IgD-negative memory B cell (primary cell): ENCODE data around the gene FGF2. TPM values are rescaled to one million over a fixed set of nuclear protein-coding genes. Genes with fewer than 3 reads are reported as not detected.
"Not testable (repeated sequence)": the region's sequence is repeated elsewhere in the genome, so short reads cannot be mapped to it uniquely, and the experiment has no call there.

Experiments
- H3K27ac Mint-ChIP-seq, 3 donors: one replicate each; pipeline ENCODE4 v1.8.0; 2020 to 2022; ENCODE audit warnings: mild to moderate bottlenecking in 3 of 3, mixed read lengths in 3 of 3, moderate library complexity in 1 of 3
- H3K27me3 Mint-ChIP-seq: one replicate; pipeline ENCODE4 v1.8.0; 2021; ENCODE audit warnings: mixed read lengths
- H3K36me3 Mint-ChIP-seq: one replicate; pipeline ENCODE4 v1.8.0; 2020; ENCODE audit warnings: mild to moderate bottlenecking, mixed read lengths
- H3K4me1 Mint-ChIP-seq, 3 donors: one replicate each; pipeline ENCODE4 v1.8.0; 2020 to 2022; ENCODE audit warnings: mixed read lengths in 3 of 3, mild to moderate bottlenecking in 1 of 3
- H3K4me3 Mint-ChIP-seq, 4 donors: one replicate each; pipeline ENCODE4 v1.8.0; 2020 to 2022; ENCODE audit warnings: mild to moderate bottlenecking in 4 of 4, mixed read lengths in 4 of 4, moderate library complexity in 3 of 4
- H3K9me3 Mint-ChIP-seq, 3 donors: one replicate each; pipeline ENCODE4 v1.8.0; 2020 to 2021; ENCODE audit warnings: mixed read lengths in 3 of 3, mild to moderate bottlenecking in 1 of 3
- polyA plus RNA-seq: library from polyadenylated mRNA; unstranded; fragments of 300-500 nt; fragmentation: Illumina TruSeq; gene quantifications from one replicate; pipeline ENCODE4 v1.2.3, GENCODE V29; 2021

FGF2 gene
- polyA plus RNA-seq, 1 donor from 2014 or later: not detected

DNA sequence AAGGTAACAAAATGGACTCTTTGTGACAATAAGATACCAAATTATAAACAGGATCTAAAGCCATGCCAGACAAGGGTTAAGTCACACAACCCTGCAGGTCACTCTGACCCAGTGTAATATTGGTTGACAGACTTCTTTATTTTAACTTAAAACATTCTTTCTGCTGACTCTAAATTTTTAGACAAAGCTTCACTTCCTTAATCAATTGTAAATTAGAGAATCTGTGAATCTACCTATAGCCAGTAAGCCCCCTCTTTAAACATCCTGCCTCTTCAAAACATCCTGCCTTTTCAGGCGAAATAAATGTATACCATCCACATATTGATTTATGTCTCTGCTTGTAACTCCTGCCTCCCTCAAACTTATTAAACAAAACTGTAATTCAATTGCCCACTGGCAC lies 81.6 kb downstream of the FGF2 start:
- no peak overlapping the region for H3K4me3 Mint-ChIP-seq
- no peaks in the 10 kb centered on the region for H3K4me1 Mint-ChIP-seq
- H3K27ac Mint-ChIP-seq: no peak overlapping the region
- no peaks in the 10 kb centered on the region for H3K9me3 Mint-ChIP-seq
- no peaks in the 10 kb centered on the region for H3K27me3 Mint-ChIP-seq
- H3K36me3 Mint-ChIP-seq: peaks cover 8% of the 10 kb centered on the region

DNA sequence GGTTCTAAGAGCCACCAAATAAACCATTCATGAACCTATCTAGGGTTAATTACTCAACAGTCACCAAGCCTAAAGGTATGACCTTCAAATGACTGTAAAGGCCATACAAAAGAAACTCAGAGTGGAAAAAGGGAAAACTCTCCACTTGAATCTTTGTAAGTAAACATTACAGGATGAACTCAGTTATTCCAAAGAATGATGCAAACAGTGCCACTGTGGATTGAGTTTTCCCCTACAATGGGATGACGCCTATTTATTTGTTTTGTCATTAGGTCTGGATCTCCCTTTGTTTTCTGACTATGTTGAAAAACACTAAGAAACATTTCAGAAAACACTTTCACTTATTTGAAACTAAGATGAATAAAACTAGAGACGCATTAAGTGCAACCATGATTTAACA lies 83.1 kb downstream of the FGF2 start:
- Mint-ChIP-seq H3K36me3 (peaks cover 5% of the 10 kb centered on the region), H3K9me3 (no peaks in the 10 kb centered on the region), H3K4me3 (no peak overlapping the region), H3K4me1 (no peaks in the 10 kb centered on the region), H3K27ac (no peak overlapping the region), H3K27me3 (no peaks in the 10 kb centered on the region)

DNA sequence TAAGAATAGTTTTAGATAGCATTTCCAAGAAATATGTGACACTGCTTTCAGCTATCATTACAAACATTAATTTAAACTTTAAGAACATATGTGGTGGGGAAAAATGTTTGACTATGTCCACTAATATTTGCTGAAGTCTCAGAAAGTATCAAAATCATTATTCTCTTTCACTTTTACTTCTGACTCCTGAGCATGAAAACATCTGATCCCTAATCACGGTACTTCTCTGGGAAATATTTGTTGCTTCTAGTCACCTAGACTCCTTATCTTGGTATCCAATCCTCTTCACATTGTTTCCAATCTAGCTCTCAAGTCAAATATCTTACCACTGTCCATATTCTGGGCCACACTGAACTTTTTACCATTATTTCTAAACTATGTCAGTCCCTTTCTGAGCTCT lies 85.0 kb downstream of the FGF2 start:
- H3K4me1 Mint-ChIP-seq: no peaks in the 10 kb centered on the region
- H3K36me3 Mint-ChIP-seq: peaks cover 5% of the 10 kb centered on the region
- no peaks in the 10 kb centered on the region for H3K9me3 Mint-ChIP-seq
- H3K27me3 Mint-ChIP-seq: no peaks in the 10 kb centered on the region
- peak overlapping the region in 1 of 3 donors; percentile 83 for H3K27ac Mint-ChIP-seq
- no peak overlapping the region for H3K4me3 Mint-ChIP-seq

DNA sequence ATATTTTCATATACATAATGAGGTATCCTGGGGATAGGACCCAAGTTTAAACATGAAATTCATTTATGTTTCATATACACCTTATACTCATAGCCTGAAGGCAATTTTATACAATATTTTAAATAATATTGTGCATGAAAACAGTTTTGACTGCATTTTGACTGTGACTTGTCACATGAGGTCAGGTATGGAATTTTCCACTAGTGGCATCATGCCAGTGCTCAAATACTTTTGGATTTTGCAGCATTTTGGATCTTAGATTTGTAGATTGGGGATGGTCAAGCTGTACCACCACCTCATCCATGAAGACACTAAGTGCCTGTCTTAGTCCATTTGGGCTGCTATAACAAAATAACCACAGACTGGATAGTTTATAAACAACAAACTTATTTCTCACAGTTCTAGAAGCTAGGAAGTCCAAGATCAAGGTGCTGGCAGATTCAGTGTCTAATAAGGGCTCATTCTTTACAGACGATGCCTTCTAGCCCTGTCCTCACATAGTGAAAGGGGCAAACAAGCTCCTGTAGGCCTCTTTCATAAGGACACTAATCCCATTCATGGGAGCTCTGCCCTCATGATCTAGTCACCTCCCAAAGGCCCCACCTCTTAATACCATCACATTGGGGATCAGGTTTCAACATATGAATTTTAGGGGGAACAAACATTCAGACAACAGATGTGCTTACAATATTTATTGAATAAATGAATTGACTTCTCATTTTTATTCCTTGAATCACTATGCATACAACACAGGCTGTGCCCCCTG lies 86.4 kb downstream of the FGF2 start:
- Mint-ChIP-seq H3K4me1 (no peaks in the 10 kb centered on the region), H3K9me3 (no peaks in the 10 kb centered on the region), H3K36me3 (peaks cover 4% of the 10 kb centered on the region), H3K4me3 (no peak overlapping the region), H3K27ac (no peak overlapping the region), H3K27me3 (no peaks in the 10 kb centered on the region)

DNA sequence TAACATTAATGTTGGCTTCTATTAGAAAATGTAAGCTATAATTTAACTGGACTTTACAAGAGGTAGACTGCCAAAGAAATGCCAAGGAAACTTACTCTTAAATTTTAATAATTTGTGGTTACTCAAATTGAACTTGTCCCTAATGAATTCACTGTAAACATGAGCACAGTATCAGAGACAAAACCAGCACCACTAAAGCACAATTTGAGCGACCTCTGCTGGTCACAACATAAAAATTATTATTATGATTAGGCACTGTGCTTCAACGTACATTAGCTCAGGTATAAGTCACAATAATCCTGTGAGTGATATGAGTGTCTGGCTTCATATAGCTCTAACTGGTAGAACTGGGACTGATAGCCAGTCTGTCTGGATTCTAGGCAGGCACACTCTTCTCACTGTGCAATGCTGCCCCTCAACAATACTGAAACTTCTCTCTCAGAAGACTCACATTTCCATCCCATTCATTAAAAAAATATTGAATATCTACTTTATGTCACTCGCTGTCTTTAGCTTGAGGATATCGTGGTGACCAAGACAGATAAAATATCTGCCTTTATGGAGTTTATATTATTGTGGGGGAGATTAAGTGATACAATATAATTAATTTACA lies 87.8 kb downstream of the FGF2 start:
- no peaks in the 10 kb centered on the region for H3K4me1 Mint-ChIP-seq
- H3K4me3 Mint-ChIP-seq: no peak overlapping the region
- H3K27ac Mint-ChIP-seq: no peak overlapping the region
- no peaks in the 10 kb centered on the region for H3K9me3 Mint-ChIP-seq
- no peaks in the 10 kb centered on the region for H3K36me3 Mint-ChIP-seq
- H3K27me3 Mint-ChIP-seq: no peaks in the 10 kb centered on the region

DNA sequence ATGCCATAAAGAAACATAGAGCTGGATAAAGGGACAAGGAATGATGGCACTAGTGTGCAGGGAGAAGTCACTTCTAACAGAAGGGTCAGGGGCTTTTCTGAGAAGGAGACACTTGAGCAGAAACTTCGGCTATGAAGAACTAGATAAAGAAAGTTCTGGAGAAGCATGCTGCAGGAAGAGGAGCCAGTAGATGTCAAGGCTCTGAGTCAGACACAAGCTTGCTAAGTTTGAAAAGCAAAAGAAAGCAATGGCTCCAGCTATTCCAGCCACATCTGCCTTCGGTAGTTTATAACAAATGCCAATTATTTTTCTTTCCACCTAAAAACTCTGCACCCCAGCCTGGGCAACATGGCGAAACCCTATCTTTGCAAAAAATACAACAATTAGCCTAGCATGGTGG lies 88.3 kb downstream of the FGF2 start:
- Mint-ChIP-seq H3K27me3 (no peaks in the 10 kb centered on the region), H3K4me3 (no peak overlapping the region), H3K4me1 (no peaks in the 10 kb centered on the region), H3K36me3 (no peaks in the 10 kb centered on the region), H3K27ac (no peak overlapping the region), H3K9me3 (no peaks in the 10 kb centered on the region)

DNA sequence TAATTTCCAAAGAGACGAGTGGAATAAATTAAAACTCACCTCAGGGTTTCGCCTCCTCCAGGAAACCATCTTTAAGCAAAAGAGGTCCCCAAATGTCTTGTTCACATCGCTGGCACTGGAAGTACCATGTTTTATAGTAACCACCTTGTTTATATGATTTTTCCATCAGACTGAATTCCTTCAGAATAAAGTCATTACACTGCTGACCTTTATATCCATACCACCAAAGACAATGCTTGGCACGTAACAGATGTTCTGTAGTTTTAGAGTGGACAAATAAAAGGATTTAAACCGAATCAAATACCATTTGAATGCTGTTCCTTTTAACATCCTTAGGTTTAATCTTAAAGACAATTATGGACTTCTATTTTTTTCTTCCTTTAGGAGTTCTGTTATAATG lies 91.1 kb downstream of the FGF2 start:
- Mint-ChIP-seq H3K4me1 (peaks cover 0 to 3% (median 3%) of the 10 kb centered on the region in 3 donors), H3K36me3 (no peaks in the 10 kb centered on the region), H3K9me3 (no peaks in the 10 kb centered on the region), H3K27me3 (no peaks in the 10 kb centered on the region), H3K27ac (no peak overlapping the region), H3K4me3 (no peak overlapping the region)

DNA sequence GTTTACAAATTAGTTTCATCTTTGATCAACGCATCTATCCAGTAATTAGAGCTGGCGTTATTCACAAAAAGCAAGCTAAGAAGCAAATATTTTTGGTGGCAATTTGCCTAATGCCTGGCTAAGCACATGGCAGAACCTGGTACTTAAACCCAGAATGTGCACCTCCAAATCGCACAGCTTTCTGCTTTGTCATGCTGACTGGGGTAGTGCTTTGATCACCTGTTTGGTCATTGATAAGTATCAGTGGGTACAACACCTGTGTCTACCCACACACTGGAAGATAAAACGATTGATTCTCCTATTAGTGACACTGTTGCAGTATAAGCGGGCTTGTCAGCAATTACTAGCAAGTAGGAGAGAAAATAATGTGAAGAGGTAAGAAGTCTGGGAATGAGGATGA lies 93.8 kb downstream of the FGF2 start:
- no peak overlapping the region for H3K27ac Mint-ChIP-seq
- no peak overlapping the region for H3K4me3 Mint-ChIP-seq
- no peaks in the 10 kb centered on the region for H3K27me3 Mint-ChIP-seq
- peaks cover 3 to 10% (median 8%) of the 10 kb centered on the region in 3 donors for H3K4me1 Mint-ChIP-seq
- no peaks in the 10 kb centered on the region for H3K36me3 Mint-ChIP-seq
- no peaks in the 10 kb centered on the region for H3K9me3 Mint-ChIP-seq

DNA sequence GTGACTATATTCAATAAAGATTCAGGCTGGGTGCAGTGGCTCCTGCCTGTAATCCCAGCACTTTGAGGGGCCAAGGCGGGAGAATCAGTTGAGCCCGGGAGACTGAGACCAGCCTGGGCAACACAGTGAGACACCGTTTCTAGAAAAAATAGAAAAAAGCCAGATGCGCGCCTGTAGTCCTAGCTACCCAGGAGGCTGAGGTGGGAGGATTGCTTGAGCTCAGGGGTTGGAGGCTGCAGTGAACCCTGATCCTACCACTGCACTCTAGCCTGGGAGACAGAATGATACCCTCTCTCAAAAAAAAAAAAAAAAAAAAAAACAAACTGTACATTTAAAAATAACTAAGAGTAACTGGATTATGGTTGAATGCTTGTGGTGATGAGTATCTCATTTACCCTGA lies 94.7 kb downstream of the FGF2 start:
- peaks cover 3 to 10% (median 8%) of the 10 kb centered on the region in 3 donors for H3K4me1 Mint-ChIP-seq
- no peaks in the 10 kb centered on the region for H3K9me3 Mint-ChIP-seq
- no peaks in the 10 kb centered on the region for H3K27me3 Mint-ChIP-seq
- H3K4me3 Mint-ChIP-seq: peak overlapping the region in 3 of 4 donors; percentile 83 to 100 (median 99)
- no peak overlapping the region for H3K27ac Mint-ChIP-seq
- H3K36me3 Mint-ChIP-seq: no peaks in the 10 kb centered on the region

DNA sequence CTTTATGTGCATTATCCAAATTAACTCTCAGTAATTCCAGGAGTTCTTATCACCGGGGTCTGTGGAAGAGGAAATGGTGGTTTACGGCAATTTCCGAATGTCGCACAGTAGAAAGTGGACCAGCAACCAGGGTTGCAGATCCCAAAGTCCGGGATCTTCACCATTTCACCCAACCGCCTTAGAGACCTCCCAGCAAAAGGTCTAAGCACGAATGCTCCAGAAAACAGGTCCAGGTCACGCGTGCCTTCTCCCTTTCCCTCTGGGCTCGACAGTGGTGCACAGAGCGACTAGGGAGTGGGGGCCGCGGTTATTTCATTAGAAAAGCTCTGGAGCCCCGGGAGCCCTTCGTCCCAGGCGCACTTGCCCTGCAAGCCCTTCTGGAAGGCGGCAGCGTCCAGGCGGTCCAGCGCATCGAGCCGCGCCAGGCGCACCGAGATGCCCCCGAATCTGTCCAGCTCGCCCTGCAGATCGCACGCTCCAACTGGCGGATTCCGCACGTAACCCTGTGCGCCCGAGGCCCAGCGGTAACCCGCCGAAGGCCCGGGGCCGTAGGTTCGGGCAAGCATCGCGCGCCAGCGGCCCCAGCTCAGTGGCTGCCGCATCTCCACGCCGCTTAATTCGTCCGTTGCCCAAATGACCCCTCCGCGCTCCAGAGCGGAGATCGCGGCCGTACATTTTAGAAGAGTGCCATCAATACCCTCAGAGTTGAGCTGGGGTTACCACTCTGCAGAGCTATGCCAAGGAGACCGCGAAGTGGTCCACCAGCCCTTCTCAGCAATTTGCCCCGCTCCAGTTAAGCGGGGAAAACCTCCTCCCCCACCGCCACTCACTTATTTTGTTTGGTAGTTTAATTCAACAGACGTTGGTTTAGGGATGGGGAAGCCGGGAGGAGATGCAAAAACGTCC lies 95.6 kb downstream of the FGF2 start, which contains the start of gene NUDT6:
Gene NUDT6, minus strand, starts transcription at position 627 of the 906 bp plus-strand sequence. Its CDS starts 25 bp downstream, at position 602.
- Mint-ChIP-seq H3K4me3 (peak within 1 kb of the TSS in 3 of 4 donors; percentile 99 to 100 (median 99)), H3K27ac (peak within 1 kb of the TSS; percentile 85 to 96 (median 86)), H3K27me3 (no peaks in the 10 kb centered on the region), H3K4me1 (peaks cover 3 to 10% (median 8%) of the 10 kb centered on the region in 3 donors), H3K9me3 (no peaks in the 10 kb centered on the region), H3K36me3 (no peaks in the 10 kb centered on the region)

DNA sequence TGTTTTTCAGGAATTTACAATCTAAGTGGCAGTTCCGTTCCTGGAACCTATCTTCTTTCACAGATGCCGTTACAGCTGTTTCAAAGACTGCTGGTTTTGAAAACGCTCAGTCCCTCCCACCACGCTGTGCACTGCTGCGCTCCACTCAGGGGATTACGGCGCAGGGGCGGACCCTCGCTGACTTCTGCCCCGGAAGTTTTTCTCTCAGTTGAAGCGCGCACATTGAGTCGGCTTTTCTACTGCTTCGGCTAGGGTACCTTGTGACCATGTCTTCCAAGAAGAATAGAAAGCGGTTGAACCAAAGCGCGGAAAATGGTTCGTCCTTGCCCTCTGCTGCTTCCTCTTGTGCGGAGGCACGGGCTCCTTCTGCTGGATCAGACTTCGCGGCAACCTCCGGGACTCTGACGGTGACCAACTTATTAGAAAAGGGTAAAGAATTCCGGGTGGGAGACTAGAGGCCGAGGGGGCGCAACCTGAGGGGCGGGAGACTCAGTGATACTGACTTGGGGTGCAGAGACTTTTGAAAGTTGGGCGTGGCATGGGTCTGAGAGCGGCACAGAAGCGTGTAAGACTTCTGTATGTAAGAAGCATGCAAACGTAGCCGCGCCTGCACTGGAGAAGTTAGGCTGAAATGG lies 96.4 kb downstream of the FGF2 start:
- Mint-ChIP-seq H3K27ac (peak overlapping the region; percentile 85 to 96 (median 86)), H3K36me3 (no peaks in the 10 kb centered on the region), H3K4me1 (peaks cover 3 to 10% (median 8%) of the 10 kb centered on the region in 3 donors), H3K9me3 (no peaks in the 10 kb centered on the region), H3K4me3 (peak overlapping the region in 3 of 4 donors; percentile 99 to 100 (median 99)), H3K27me3 (no peaks in the 10 kb centered on the region)

DNA sequence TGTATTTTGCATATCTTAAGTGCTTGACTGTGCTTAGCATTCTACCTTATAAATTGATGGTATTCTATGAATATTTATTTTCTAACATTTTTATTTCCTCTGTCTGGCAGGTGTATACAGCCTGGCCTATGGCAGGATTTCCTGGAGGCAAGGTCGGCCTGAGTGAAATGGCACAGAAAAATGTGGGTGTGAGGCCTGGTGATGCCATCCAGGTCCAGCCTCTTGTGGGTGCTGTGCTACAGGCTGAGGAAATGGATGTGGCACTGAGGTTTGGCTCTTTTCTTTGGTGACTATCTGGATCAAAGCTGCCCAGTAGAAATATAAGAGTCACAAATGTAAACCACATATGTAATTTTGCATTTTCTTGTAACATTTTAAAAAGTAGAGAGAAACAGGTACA lies 102.3 kb downstream of the FGF2 start:
- no peaks in the 10 kb centered on the region for H3K4me1 Mint-ChIP-seq
- no peak overlapping the region for H3K4me3 Mint-ChIP-seq
- no peak overlapping the region for H3K27ac Mint-ChIP-seq
- no peaks in the 10 kb centered on the region for H3K27me3 Mint-ChIP-seq
- H3K36me3 Mint-ChIP-seq: no peaks in the 10 kb centered on the region
- no peaks in the 10 kb centered on the region for H3K9me3 Mint-ChIP-seq

DNA sequence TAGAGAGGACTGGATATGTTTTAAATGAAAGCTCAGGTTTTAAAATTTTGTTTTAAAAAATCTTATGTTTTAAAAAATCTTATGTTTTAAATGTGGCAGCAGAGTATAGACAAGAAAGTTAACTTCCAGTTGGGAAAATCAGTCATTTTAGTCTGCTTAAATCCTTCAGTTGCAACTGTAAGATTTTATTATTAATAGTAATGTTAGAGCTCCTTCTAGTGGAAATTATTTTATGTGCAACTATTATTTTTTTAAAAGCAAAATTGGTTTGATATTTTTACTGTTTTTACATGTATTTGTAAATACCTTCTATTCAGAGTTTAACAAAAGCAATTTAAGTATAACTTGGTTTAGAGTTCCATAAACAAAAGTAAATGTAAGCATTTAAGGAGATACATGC lies 104.2 kb downstream of the FGF2 start:
- Mint-ChIP-seq H3K27me3 (no peaks in the 10 kb centered on the region), H3K4me3 (no peak overlapping the region), H3K9me3 (no peaks in the 10 kb centered on the region), H3K4me1 (peaks cover 0 to 2% (median 0%) of the 10 kb centered on the region in 3 donors), H3K36me3 (peaks cover 6% of the 10 kb centered on the region), H3K27ac (no peak overlapping the region)

DNA sequence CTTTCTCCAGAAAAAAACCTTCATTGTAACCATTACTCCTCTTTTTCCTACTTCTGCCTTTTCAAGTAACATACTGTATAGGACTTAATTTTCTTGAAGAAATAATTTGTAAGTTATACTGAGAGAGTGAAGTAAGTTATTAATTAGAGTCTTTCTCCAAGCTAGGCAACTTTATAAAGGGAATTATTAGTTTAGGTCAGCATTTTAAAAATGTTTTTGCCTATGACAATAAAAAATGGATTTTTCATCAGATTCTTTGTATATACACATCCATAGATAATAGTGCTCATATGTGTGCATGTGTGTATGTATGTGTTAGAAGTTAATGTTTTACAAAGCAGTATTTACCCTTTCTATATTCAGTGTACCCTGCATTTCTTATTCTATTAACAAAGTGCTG lies 106.1 kb downstream of the FGF2 start:
- Mint-ChIP-seq H3K9me3 (no peaks in the 10 kb centered on the region), H3K36me3 (peaks cover 6% of the 10 kb centered on the region), H3K27ac (no peak overlapping the region), H3K4me1 (peaks cover 0 to 2% (median 0%) of the 10 kb centered on the region in 3 donors), H3K4me3 (no peak overlapping the region), H3K27me3 (no peaks in the 10 kb centered on the region)

DNA sequence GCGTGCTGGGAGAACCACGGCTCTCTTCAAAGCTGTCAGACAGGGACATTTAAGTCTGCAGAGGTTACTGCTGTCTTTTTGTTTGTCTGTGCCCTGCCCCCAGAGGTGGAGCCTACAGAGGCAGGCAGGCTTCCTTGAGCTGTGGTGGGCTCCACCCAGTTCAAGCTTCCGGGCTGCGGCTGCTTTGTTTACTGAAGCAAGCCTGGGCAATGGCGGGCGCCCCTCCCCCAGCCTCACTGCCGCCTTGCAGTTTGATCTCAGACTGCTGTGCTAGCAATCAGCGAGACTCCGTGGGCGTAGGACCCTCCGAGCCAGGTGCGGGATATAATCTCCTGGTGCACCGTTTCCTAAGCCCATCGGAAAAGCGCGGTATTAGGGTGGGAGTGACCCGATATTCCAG lies 118.5 kb downstream of the FGF2 start:
- H3K9me3 Mint-ChIP-seq, H3K27me3 Mint-ChIP-seq, H3K27ac Mint-ChIP-seq, H3K4me1 Mint-ChIP-seq: not testable (repeated sequence)
- H3K4me3 Mint-ChIP-seq: peak overlapping the region in 1 of 4 donors; percentile 65
- H3K36me3 Mint-ChIP-seq: peaks cover 15% of the 10 kb centered on the region
